Ovary (tissue), 9 donors: ENCODE data around the gene AKAP7. TPM values are rescaled to one million over a fixed set of nuclear protein-coding genes. Genes with fewer than 3 reads are reported as not detected.

ENCODE experiments used
- DNase-seq, 5 donors: peaks; one replicate each; pipeline ENCODE4 v3.0.0-alpha.2; 2019 to 2020
- H3K27ac ChIP-seq, 2 donors: fragments of 200-600 bp; one replicate each; pipeline versions ENCODE4 v1.5.1 to v1.8.0; 2019 to 2022
- H3K27me3 ChIP-seq: fragments of 200-600 bp; one replicate; pipeline ENCODE4 v1.8.0; 2022
- H3K36me3 ChIP-seq: fragments of 200-600 bp; sonication (generic); one replicate; pipeline ENCODE4 v1.5.1; 2019
- H3K4me1 ChIP-seq: one replicate; pipeline ENCODE4 v1.8.1; 2013; ENCODE audit warnings: mild to moderate bottlenecking, moderate library complexity; ENCODE audit not compliant: insufficient read depth
- H3K4me3 ChIP-seq: fragments of 200-600 bp; sonication (generic); one replicate; pipeline ENCODE4 v1.5.1; 2017
- H3K9me3 ChIP-seq, 2 donors: fragments of 200-600 bp in 1 of 2; sonication (generic) in 1 of 2; one replicate each; pipeline versions ENCODE4 v1.5.1 to v1.8.1; 2013 to 2019; ENCODE audit warnings: mild to moderate bottlenecking in 1 of 2, moderate library complexity in 1 of 2
- EP300 ChIP-seq: sonication (generic); formaldehyde crosslinking; IDR thresholded peaks from one replicate; pipeline ENCODE4 v1.6.1; 2017; ENCODE audit warnings: antibody characterized with exemption
- POLR2A ChIP-seq: fragments of 450-650 bp; IDR thresholded peaks from one replicate; pipeline ENCODE4 v1.6.1; 2017; ENCODE audit warnings: antibody characterized with exemption, mild to moderate bottlenecking, moderate library complexity
- WGBS, 3 donors: extraction: QIAGEN DNeasy Blood & Tissue Kit in 1 of 3; methylation state at CpG; one replicate each; pipeline versions ENCODE4 v1.1.5 to v1.1.7; 2013 to 2017; 5-methylcytosine and 5-hydroxymethylcytosine counted together
- intact Hi-C, 4 donors: fragments of 100-400 bp; cut with DNase I; formaldehyde crosslinking; loops; one replicate each; pipeline versions ENCODE4 v1.11.0 to v1.15.1; 2022 to 2023
- polyA plus RNA-seq, 2 donors: library from polyadenylated mRNA; stranded (reverse); fragments of 200-250 nt in 1 of 2; fragments of 350-450 nt in 1 of 2; fragmentation: Illumina TruSeq in 1 of 2; extraction: RNeasy Lipid Tissue Mini Kit (QIAGEN cat#74804) in 1 of 2; gene quantifications; one replicate each; pipeline ENCODE4 v1.2.3, GENCODE V29; 2013 to 2014
- total RNA-seq, 7 donors: library from RNA; depleted of rRNA in 2 of 7; stranded (reverse); fragments of >200 nt in 2 of 7; fragmentation: NEBNext Ultra II Directional in 3 of 7; extraction: Animal tissue kit (Norgen Biotek cat#: 25700) in 3 of 7; gene quantifications; one replicate each; pipeline versions ENCODE4 v1.1.0 to v1.2.4, GENCODE V29; 2016 to 2023
- TF ChIP-seq, protein P1 (sequence below), 3 donors: fragments of 450-650 bp in 2 of 3; fragments of 200-600 bp in 1 of 3; IDR thresholded peaks; one replicate each; pipeline versions ENCODE4 v1.5.1 to v1.8.0; 2016 to 2022; ENCODE audit warnings: antibody characterized with exemption in 3 of 3, mild to moderate bottlenecking in 1 of 3
- donor health status: DM: no; HTN: no; CAD: no; lungs with moderate emphysema.
- donor health status: DM: no; HTN: no; CAD: no.
- donor health status: Bipolar disorder and iron deficiency.
- donor health status: DM: yes; HTN: yes; CAD: no.
- donor health status: DM: no; HTN: no; CAD: no.
- donor health status: DM: yes; HTN: yes; CAD: no.

Gene AKAP7
- total and polyA plus RNA-seq, 9 donors, result 8.4 to 38.5 (median 31.1) TPM

DNA sequence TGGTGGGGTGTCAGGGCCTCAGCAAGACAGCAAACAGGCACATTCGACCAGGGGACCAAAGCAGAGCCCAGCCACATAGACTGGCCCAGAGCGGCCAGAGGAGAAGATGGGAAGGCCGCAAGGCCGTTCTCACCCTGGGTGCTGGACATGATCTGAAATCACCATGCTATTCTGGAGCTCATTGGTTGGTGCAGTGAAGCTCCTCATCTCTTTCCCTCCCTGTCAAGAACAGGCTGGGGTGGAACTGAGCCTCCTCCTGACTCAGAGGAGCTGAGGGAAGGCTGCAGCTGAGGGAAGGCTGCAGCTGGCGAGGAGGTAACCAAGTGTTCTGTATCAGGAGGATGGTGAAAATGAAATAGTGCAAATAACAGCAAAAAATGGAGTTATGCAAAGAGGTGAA is 80.0 kb downstream of the AKAP7 start:
- H3K36me3 ChIP-seq, result no peaks in the 10 kb centered on the region
- H3K4me1 ChIP-seq, result peaks cover 1% of the 10 kb centered on the region
- WGBS, 3 donors, result 90 to 93% (median 91%) methylated on average over 5 of the region's 5 CpGs
- intact Hi-C loops, result no loop called here
- peak in 1 of 5 donors; percentile 9 for DNase-seq
- no peak overlapping the region for H3K27ac ChIP-seq
- no peaks in the 10 kb centered on the region for H3K27me3 ChIP-seq
- H3K4me3 ChIP-seq, result no peak overlapping the region
- TF ChIP-seq, protein P1, sequence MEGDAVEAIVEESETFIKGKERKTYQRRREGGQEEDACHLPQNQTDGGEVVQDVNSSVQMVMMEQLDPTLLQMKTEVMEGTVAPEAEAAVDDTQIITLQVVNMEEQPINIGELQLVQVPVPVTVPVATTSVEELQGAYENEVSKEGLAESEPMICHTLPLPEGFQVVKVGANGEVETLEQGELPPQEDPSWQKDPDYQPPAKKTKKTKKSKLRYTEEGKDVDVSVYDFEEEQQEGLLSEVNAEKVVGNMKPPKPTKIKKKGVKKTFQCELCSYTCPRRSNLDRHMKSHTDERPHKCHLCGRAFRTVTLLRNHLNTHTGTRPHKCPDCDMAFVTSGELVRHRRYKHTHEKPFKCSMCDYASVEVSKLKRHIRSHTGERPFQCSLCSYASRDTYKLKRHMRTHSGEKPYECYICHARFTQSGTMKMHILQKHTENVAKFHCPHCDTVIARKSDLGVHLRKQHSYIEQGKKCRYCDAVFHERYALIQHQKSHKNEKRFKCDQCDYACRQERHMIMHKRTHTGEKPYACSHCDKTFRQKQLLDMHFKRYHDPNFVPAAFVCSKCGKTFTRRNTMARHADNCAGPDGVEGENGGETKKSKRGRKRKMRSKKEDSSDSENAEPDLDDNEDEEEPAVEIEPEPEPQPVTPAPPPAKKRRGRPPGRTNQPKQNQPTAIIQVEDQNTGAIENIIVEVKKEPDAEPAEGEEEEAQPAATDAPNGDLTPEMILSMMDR (IDR thresholded peaks at IDR 0.05), result no peak
- TF ChIP-seq POLR2A (no peak), EP300 (no peak)
- no peaks in the 10 kb centered on the region for H3K9me3 ChIP-seq

DNA sequence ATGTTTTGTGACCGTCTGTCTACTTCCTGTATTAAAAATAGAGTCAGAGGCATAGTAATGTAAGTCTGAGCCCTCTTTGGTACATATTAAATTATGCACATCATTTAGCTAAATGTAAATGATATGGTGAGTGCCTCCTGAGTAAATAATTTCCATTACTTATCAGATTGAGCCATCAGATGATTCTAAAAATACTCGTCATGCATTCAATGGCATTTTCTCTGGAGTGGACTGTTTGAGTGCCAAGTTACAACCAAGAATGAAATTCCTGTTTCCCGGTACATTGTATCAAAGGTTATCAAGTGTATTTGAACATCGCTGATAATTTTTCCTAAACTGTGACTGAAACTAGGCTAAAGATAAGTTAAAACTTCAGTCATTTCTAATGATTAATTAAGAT is 81.0 kb downstream of the AKAP7 start:
- Histone ChIP-seq H3K4me1 (peaks cover 1% of the 10 kb centered on the region), H3K27me3 (no peaks in the 10 kb centered on the region), H3K9me3 (no peaks in the 10 kb centered on the region), H3K36me3 (no peaks in the 10 kb centered on the region), H3K27ac (no peak overlapping the region), H3K4me3 (no peak overlapping the region)
- TF ChIP-seq EP300 (no peak), POLR2A (no peak)
- TF ChIP-seq, protein P1 (IDR thresholded peaks at IDR 0.05), result no peak
- DNase-seq, result no peak
- 55 to 67% (median 62%) methylated on average over 4 of the region's 4 CpGs for whole genome bisulfite sequencing, 3 donors
- intact Hi-C loops, result no loop called here

DNA sequence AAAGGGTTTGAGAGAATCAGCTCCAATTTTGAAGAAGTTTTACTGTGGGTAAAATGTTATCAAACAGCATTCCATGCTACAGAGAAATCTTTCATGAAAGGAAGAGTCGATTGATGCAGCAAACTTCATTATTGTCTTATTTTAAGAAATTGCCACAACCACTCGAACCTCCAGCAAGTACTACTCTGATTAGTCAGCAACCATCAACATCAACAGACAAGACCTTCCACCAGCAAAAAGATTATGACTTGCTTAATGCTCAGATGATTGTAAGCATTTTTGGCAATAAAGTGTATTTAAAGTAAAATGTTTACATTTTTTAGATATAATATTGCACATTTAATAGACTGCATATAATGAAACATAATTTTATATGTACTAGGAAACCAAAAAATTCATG is 87.5 kb downstream of the AKAP7 start:
- Histone ChIP-seq H3K9me3 (no peaks in the 10 kb centered on the region), H3K27me3 (no peaks in the 10 kb centered on the region), H3K36me3 (no peaks in the 10 kb centered on the region), H3K4me3 (no peak overlapping the region), H3K4me1 (no peaks in the 10 kb centered on the region), H3K27ac (no peak overlapping the region)
- no peak for DNase-seq
- TF ChIP-seq EP300 (no peak), POLR2A (no peak)
- TF ChIP-seq, protein P1 (IDR thresholded peaks at IDR 0.05), result no peak
- 56 to 80% (median 60%) methylated on average over 2 of the region's 2 CpGs for WGBS, 3 donors
- intact Hi-C loops, result no loop called here

DNA sequence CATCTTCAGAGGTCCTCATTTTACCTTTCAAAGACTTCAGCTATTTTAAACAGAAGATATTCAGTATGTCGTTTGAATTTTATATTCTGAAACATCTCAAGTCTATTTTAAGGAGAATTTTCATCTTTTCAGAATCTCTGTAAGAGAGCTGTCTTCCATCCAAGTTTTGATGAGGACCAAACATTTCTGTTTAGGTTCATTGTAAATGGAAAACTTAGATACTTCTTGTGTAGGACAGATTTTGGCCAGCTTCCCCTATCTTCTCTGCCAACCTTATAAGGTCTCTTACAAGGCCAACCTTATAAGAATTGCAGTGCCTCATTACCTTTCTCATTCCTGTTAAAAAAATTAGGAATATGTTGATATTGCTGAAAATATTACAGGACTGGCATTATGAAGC is 88.1 kb downstream of the AKAP7 start:
- DNase-seq, result no peak
- no peaks in the 10 kb centered on the region for H3K27me3 ChIP-seq
- no peaks in the 10 kb centered on the region for H3K4me1 ChIP-seq
- no peak overlapping the region for H3K27ac ChIP-seq
- intact Hi-C loops, result no loop called here
- H3K36me3 ChIP-seq, result no peaks in the 10 kb centered on the region
- WGBS, 3 donors, result 31 to 41% (median 35%) methylated on average over 1 of the region's 1 CpG
- no peaks in the 10 kb centered on the region for H3K9me3 ChIP-seq
- no peak overlapping the region for H3K4me3 ChIP-seq
- TF ChIP-seq POLR2A, result no peak
- no peak for TF ChIP-seq EP300
- TF ChIP-seq, protein P1 (IDR thresholded peaks at IDR 0.05), result no peak

DNA sequence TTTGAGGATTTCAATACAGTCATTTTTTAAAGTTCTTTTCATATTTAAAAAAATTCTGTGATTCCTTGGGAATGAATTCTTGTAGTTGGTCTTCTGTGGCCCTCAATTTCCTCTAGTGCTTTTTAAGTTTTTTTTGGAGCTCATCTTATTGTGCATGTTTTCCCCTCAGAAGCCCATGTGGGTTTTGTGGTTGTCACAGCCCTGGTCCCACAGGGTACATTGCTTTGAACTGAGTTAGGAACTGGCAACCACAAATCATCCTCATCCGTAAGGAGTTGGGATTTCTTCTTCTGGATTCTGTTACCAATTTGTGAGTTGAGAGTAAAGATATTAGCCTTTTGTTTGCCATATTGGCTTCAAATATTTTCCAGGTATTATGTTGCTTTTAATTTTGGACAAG is 89.9 kb downstream of the AKAP7 start:
- H3K4me3 ChIP-seq, result no peak overlapping the region
- intact Hi-C loops, result no loop called here
- TF ChIP-seq POLR2A, result no peak
- no peak for TF ChIP-seq EP300
- TF ChIP-seq, protein P1 (IDR thresholded peaks at IDR 0.05), result no peak
- H3K4me1 ChIP-seq, result no peaks in the 10 kb centered on the region
- H3K27ac ChIP-seq, result no peak overlapping the region
- H3K36me3 ChIP-seq, result no peaks in the 10 kb centered on the region
- no peaks in the 10 kb centered on the region for H3K9me3 ChIP-seq
- WGBS, 3 donors, result 83 to 97% (median 89%) methylated on average over 1 of the region's 1 CpG
- no peaks in the 10 kb centered on the region for H3K27me3 ChIP-seq
- no peak for DNase-seq
